SK-N-SH treated with all-trans-retinoic acid at 6 μM for 48 hours (cell line): ENCODE measurements around the gene ANKRD18A.

Experiments used
- BACH2 ChIP-seq: fragments of 250-450 bp; sonication (Bioruptor Pico); IDR thresholded peaks from 2 replicates; pipeline ENCODE4 v1.9.0; 2021; ENCODE audit warnings: mild to moderate bottlenecking, borderline replicate concordance
- ESRRG ChIP-seq: fragments of 250-450 bp; sonication (Bioruptor Pico); IDR thresholded peaks from 2 replicates; pipeline ENCODE4 v1.6.1; 2021; ENCODE audit warnings: mild to moderate bottlenecking
- ISL1 ChIP-seq: fragments of 250-450 bp; sonication (Bioruptor Pico); IDR thresholded peaks from 2 replicates; pipeline ENCODE4 v2.1.2; 2022; ENCODE audit warnings: mild to moderate bottlenecking, moderate library complexity
- PPARA ChIP-seq: fragments of 250-450 bp; sonication (Bioruptor Pico); IDR thresholded peaks from 2 replicates; pipeline ENCODE4 v1.5.0; 2020; ENCODE audit warnings: mild to moderate bottlenecking, borderline replicate concordance
- RARB ChIP-seq: fragments of 250-450 bp; sonication (Bioruptor Pico); IDR thresholded peaks from 2 replicates; pipeline ENCODE4 v1.8.0; 2021; ENCODE audit warnings: mild to moderate bottlenecking, moderate library complexity
- TOX ChIP-seq: fragments of 250-450 bp; sonication (Bioruptor Pico); IDR thresholded peaks from 2 replicates; pipeline ENCODE4 v1.8.0; 2021; ENCODE audit warnings: mild to moderate bottlenecking, moderate library complexity, borderline replicate concordance
- ZNF565 ChIP-seq: fragments of 450-650 bp; formaldehyde crosslinking; conservative IDR thresholded peaks from 2 replicates; pipeline ENCODE4 v1.5.0; 2020; ENCODE audit warnings: low read depth, mild to moderate bottlenecking, moderate library complexity
- ZNF70 ChIP-seq: fragments of 450-650 bp; formaldehyde crosslinking; IDR thresholded peaks from 2 replicates; pipeline ENCODE4 v1.5.0; 2020; ENCODE audit warnings: mild to moderate bottlenecking, moderate library complexity
- TF ChIP-seq, protein P1 (sequence below): fragments of 250-450 bp; sonication (Bioruptor Pico); IDR thresholded peaks from 2 replicates; pipeline ENCODE4 v1.5.1; 2020; ENCODE audit warnings: low read depth, mild to moderate bottlenecking, moderate library complexity
- TF ChIP-seq, protein P2 (sequence below): fragments of 250-450 bp; sonication (Bioruptor Pico); IDR thresholded peaks from 2 replicates; pipeline ENCODE4 v1.8.0; 2020; ENCODE audit warnings: mild to moderate bottlenecking, moderate library complexity, borderline replicate concordance
- TF ChIP-seq, protein P3 (sequence below): fragments of 250-450 bp; sonication (Bioruptor Pico); IDR thresholded peaks from 2 replicates; pipeline ENCODE4 v1.5.0; 2020; ENCODE audit warnings: mild to moderate bottlenecking, moderate library complexity

DNA sequence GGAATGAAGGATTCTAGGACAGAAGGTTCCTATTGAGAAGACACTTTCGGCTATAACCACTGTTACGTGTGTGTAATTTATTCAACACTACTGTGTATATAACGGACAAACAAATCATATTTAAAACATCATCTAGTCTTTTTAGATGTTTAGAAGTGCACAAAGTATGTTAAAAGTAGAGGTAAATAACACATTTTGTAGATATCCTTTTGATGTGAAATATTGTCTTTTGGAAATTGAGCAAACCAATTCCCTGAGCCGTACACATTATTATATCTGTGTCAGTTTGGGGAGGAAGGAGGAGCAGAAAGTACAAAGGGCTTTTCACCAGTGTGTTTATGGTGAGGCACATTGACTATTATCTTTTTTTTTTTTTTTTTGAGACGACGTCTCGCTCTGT is 39.1 kb upstream of the ANKRD18A start:
- no peak for TF ChIP-seq ISL1 (CRISPR knock-in tag)
- TF ChIP-seq TOX (CRISPR knock-in tag): no peak
- TF ChIP-seq, protein P1, sequence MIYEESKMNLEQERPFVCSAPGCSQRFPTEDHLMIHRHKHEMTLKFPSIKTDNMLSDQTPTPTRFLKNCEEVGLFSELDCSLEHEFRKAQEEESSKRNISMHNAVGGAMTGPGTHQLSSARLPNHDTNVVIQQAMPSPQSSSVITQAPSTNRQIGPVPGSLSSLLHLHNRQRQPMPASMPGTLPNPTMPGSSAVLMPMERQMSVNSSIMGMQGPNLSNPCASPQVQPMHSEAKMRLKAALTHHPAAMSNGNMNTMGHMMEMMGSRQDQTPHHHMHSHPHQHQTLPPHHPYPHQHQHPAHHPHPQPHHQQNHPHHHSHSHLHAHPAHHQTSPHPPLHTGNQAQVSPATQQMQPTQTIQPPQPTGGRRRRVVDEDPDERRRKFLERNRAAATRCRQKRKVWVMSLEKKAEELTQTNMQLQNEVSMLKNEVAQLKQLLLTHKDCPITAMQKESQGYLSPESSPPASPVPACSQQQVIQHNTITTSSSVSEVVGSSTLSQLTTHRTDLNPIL (CRISPR knock-in tag): no peak
- TF ChIP-seq, protein P2, sequence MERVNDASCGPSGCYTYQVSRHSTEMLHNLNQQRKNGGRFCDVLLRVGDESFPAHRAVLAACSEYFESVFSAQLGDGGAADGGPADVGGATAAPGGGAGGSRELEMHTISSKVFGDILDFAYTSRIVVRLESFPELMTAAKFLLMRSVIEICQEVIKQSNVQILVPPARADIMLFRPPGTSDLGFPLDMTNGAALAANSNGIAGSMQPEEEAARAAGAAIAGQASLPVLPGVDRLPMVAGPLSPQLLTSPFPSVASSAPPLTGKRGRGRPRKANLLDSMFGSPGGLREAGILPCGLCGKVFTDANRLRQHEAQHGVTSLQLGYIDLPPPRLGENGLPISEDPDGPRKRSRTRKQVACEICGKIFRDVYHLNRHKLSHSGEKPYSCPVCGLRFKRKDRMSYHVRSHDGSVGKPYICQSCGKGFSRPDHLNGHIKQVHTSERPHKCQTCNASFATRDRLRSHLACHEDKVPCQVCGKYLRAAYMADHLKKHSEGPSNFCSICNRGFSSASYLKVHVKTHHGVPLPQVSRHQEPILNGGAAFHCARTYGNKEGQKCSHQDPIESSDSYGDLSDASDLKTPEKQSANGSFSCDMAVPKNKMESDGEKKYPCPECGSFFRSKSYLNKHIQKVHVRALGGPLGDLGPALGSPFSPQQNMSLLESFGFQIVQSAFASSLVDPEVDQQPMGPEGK (CRISPR knock-in tag): no peak
- TF ChIP-seq PPARA (CRISPR knock-in tag): no peak
- no peak for TF ChIP-seq ZNF565 (CRISPR knock-in tag)
- TF ChIP-seq ESRRG (CRISPR knock-in tag): no peak
- TF ChIP-seq ZNF70 (CRISPR knock-in tag): no peak
- TF ChIP-seq RARB (CRISPR knock-in tag): no peak
- TF ChIP-seq, protein P3, sequence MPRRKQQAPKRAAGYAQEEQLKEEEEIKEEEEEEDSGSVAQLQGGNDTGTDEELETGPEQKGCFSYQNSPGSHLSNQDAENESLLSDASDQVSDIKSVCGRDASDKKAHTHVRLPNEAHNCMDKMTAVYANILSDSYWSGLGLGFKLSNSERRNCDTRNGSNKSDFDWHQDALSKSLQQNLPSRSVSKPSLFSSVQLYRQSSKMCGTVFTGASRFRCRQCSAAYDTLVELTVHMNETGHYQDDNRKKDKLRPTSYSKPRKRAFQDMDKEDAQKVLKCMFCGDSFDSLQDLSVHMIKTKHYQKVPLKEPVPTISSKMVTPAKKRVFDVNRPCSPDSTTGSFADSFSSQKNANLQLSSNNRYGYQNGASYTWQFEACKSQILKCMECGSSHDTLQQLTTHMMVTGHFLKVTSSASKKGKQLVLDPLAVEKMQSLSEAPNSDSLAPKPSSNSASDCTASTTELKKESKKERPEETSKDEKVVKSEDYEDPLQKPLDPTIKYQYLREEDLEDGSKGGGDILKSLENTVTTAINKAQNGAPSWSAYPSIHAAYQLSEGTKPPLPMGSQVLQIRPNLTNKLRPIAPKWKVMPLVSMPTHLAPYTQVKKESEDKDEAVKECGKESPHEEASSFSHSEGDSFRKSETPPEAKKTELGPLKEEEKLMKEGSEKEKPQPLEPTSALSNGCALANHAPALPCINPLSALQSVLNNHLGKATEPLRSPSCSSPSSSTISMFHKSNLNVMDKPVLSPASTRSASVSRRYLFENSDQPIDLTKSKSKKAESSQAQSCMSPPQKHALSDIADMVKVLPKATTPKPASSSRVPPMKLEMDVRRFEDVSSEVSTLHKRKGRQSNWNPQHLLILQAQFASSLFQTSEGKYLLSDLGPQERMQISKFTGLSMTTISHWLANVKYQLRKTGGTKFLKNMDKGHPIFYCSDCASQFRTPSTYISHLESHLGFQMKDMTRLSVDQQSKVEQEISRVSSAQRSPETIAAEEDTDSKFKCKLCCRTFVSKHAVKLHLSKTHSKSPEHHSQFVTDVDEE: no peak
- TF ChIP-seq BACH2: no peak
